ENCODE results near the gene KCNQ5.

- TF ChIP-seq CTCF (IDR thresholded peaks at IDR 0.05) (no peak), POLR2A (IDR thresholded peaks at IDR 0.05) (no peak), POLR2AphosphoS5 (IDR thresholded peaks at IDR 0.05) (no peak)
Observed at GRCh38 chr6:72769459-72770125, 147.7 kb downstream of the KCNQ5 start.
